OCI-M2 (cell line): Measurements from ENCODE around the gene CENPO.

Experiments used
- DNase-seq: peaks from one replicate; lab custom pipeline; 2025; ENCODE audit not compliant: unreplicated experiment; lab: John Stamatoyannopoulos, UW

Gene CENPO

GRCh38 chr2:24857746-24858145 lies 64.5 kb downstream of the CENPO start:
- no peak for DNase-seq

GRCh38 chr2:24858996-24859395 lies 65.8 kb downstream of the CENPO start:
- no peak for DNase-seq

- DNase-seq = no peak
Observed at GRCh38 chr2:24859968-24860600, 66.9 kb downstream of the CENPO start.

GRCh38 chr2:24860631-24861030 lies 67.4 kb downstream of the CENPO start:
- DNase-seq = no peak

- no peak for DNase-seq
Observed at GRCh38 chr2:24861500-24861899, 68.3 kb downstream of the CENPO start.

- DNase-seq = no peak
Observed at GRCh38 chr2:24863641-24864040, 70.4 kb downstream of the CENPO start.

- DNase-seq = no peak
Observed at GRCh38 chr2:24866946-24867345, 73.7 kb downstream of the CENPO start.

GRCh38 chr2:24870440-24870839 lies 77.2 kb downstream of the CENPO start:
- no peak for DNase-seq

GRCh38 chr2:24870891-24871705 lies 77.9 kb downstream of the CENPO start:
- DNase-seq = no peak

GRCh38 chr2:24871852-24872333 lies 78.7 kb downstream of the CENPO start:
- DNase-seq = no peak
